HEK293T (cell line): ENCODE measurements around the gene RPS27.
"Not testable (repeated sequence)": the region's sequence is repeated elsewhere in the genome, so short reads cannot be mapped to it uniquely, and the experiment has no call there.

Experiments
- CTCF ChIA-PET: fragments of 350-600 bp; formaldehyde crosslinking; extraction: SDS; loops from one replicate; lab custom pipeline; 2021; ENCODE audit warnings: antibody characterized with exemption, inconsistent platforms; lab: Yijun Ruan, JAX
- POLR2A ChIA-PET: fragments of 350-600 bp; formaldehyde crosslinking; extraction: SDS; loops from one replicate; lab custom pipeline; 2020; ENCODE audit warnings: antibody characterized with exemption, inconsistent platforms; lab: Yijun Ruan, JAX
- DNase-seq: peaks from one replicate; pipeline ENCODE4 v3.0.0; 2012; ENCODE audit warnings: mixed read lengths; ENCODE audit errors: extremely low spot score
- ARNT ChIP-seq: fragments of 450-650 bp; IDR thresholded peaks from 2 replicates; pipeline ENCODE4 v1.6.1; 2017; ENCODE audit warnings: mild to moderate bottlenecking
- BHLHE40 ChIP-seq: fragments of 450-650 bp; IDR thresholded peaks from 2 replicates; pipeline ENCODE4 v1.6.1; 2016; ENCODE audit warnings: mild to moderate bottlenecking, moderate library complexity, borderline replicate concordance
- CTBP1 ChIP-seq: fragments of 450-650 bp; IDR thresholded peaks from 2 replicates; pipeline ENCODE4 v1.6.1; 2016; ENCODE audit warnings: borderline replicate concordance
- ELF4 ChIP-seq: fragments of 450-650 bp; IDR thresholded peaks from 2 replicates; pipeline ENCODE4 v1.6.1; 2017; ENCODE audit warnings: antibody characterized with exemption
- FOXA1 ChIP-seq: fragments of 450-650 bp; IDR thresholded peaks from 2 replicates; pipeline ENCODE4 v1.6.1; 2016; ENCODE audit warnings: mild to moderate bottlenecking
- FOXK2 ChIP-seq: fragments of 450-650 bp; IDR thresholded peaks from 2 replicates; pipeline ENCODE4 v1.6.1; 2016; ENCODE audit warnings: mild to moderate bottlenecking
- FOXM1 ChIP-seq: fragments of 450-650 bp; IDR thresholded peaks from 2 replicates; pipeline ENCODE4 v1.6.1; 2017; ENCODE audit warnings: mild to moderate bottlenecking, borderline replicate concordance
- HDGF ChIP-seq: fragments of 450-650 bp; IDR thresholded peaks from 2 replicates; pipeline ENCODE4 v1.6.1; 2017; ENCODE audit warnings: antibody characterized with exemption, borderline replicate concordance
- L3MBTL2 ChIP-seq: fragments of 450-650 bp; conservative IDR thresholded peaks from 2 replicates; pipeline ENCODE4 v1.6.1; 2016; ENCODE audit warnings: mild to moderate bottlenecking
- LEF1 ChIP-seq: fragments of 450-650 bp; IDR thresholded peaks from 2 replicates; pipeline ENCODE4 v1.6.1; 2017; ENCODE audit warnings: mild to moderate bottlenecking, borderline replicate concordance
- NFRKB ChIP-seq: fragments of 450-650 bp; IDR thresholded peaks from 2 replicates; pipeline ENCODE4 v1.6.1; 2016; ENCODE audit warnings: mild to moderate bottlenecking, moderate library complexity
- SP1 ChIP-seq: fragments of 450-650 bp; IDR thresholded peaks from 2 replicates; pipeline ENCODE4 v1.6.1; 2017
- SUZ12 ChIP-seq: fragments of 450-650 bp; IDR thresholded peaks from 2 replicates; pipeline ENCODE4 v1.6.1; 2016; ENCODE audit warnings: mild to moderate bottlenecking
- TARDBP ChIP-seq: fragments of 450-650 bp; IDR thresholded peaks from 2 replicates; pipeline ENCODE4 v1.6.1; 2016
- ZNF384 ChIP-seq: fragments of 450-650 bp; IDR thresholded peaks from 2 replicates; pipeline ENCODE4 v1.6.1; 2016
- TF ChIP-seq, protein P1 (sequence below): fragments of 450-650 bp; IDR thresholded peaks from 2 replicates; pipeline ENCODE4 v1.6.1; 2016

RPS27 gene

DNA sequence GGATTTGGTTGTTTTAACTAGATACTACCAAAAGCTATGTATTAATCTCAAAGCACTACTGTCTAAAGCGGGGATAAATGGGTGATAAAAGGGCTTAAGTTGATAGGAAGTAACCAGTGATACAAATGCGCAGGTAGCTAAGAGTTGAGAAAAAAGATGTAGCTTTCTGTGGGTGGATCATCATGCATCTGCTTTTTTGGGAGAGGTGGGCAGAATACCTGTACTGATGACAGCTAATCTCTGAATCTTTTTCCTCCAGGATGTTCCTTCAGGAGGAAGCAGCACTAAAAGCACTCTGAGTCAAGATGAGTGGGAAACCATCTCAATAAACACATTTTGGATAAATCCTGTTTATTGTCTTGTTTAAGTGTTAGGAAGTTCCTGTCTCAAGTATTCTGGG is 1.2 kb downstream of the RPS27 start:
- TF ChIP-seq SUZ12 (no peak), BHLHE40 (0 out of 2 replicates have a peak, but pooled peaks have one; percentile 10), L3MBTL2 (no peak)

DNA sequence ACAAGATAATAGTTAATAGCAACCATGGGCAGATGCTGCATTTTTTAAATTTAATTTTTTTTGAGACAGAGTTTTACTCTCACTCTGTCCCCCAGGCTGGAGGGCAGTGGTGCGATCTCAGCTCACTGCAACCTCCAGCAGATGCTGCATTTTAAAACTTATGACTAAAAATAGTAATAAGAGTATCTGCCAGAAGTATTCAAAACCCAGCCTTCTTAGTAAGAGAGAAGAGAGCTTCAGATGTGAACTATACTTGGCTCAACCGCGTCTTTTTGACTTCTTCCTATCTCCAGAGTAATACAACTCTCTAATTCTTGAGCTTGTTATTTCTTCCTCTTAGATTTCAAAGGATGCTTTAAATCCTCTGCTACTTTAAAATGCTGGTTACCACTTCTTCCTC is 4.6 kb downstream of the RPS27 start:
- CTCF ChIA-PET = no interaction called here
- POLR2A ChIA-PET = interaction anchor here (0.5 to 1.4 kb wide), 4 partner anchors 9 to 323 kb away, joined by 3 to 4 read pairs (median 3); partner anchors contain the start of gene RAB13
- no peak for DNase-seq
- TF ChIP-seq CTBP1 (no peak), NFRKB (no peak), TARDBP (no peak), ELF4 (no peak), FOXM1 (no peak), FOXA1 (no peak), SP1 (no peak), HDGF (no peak), BHLHE40 (no peak), ZNF384 (no peak)
- TF ChIP-seq, protein P1, sequence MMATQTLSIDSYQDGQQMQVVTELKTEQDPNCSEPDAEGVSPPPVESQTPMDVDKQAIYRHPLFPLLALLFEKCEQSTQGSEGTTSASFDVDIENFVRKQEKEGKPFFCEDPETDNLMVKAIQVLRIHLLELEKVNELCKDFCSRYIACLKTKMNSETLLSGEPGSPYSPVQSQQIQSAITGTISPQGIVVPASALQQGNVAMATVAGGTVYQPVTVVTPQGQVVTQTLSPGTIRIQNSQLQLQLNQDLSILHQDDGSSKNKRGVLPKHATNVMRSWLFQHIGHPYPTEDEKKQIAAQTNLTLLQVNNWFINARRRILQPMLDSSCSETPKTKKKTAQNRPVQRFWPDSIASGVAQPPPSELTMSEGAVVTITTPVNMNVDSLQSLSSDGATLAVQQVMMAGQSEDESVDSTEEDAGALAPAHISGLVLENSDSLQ = no peak

More for the DNA sequence above, 1.2 kb downstream of the RPS27 start:
- no peak for DNase-seq
- POLR2A ChIA-PET = interaction anchor here (0.9 to 3.3 kb wide), 12 partner anchors 9 to 447 kb away, joined by 3 to 48 read pairs (median 5); partner anchors contain the start of genes CREB3L4, CRTC2, SLC39A1 and TPM3
- CTCF ChIA-PET = no interaction called here

- CTCF ChIA-PET = no interaction called here
- POLR2A ChIA-PET = interaction anchor here (0.6 kb wide), 1 partner anchor 172 kb away, joined by 3 read pairs; no protein-coding TSS in a partner anchor
- DNase-seq = no peak
- TF ChIP-seq FOXA1 (no peak), SUZ12 (no peak), CTBP1 (no peak), LEF1 (no peak), FOXK2 (no peak)
- TF ChIP-seq, protein P1 = no peak
Measured at GRCh38 chr1:153995640-153996039, 5.1 kb downstream of the RPS27 start.

DNA sequence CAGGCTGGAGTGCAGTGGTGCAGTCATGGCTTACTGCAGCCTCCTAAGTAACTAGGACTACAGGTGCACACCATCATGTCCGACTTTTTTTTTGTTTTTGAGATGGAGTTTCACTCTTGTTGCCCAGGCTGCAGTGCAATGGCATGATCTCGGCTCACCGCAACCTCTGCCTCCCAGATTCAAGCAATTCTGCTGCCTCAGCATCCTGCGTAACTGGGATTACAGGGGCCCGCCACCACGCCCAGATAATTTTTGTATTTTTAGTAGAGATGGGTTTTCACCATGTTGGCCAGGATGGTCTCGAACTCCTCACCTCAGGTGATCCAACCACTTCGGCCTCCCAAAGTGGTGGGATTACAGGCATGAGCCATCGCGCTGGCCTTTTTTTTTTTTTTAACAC is 6.3 kb downstream of the RPS27 start:
- CTCF ChIA-PET = interaction anchor here (0.6 kb wide), 1 partner anchor 23 kb away, joined by 4 read pairs; no protein-coding TSS in a partner anchor
- POLR2A ChIA-PET, DNase-seq: not testable (repeated sequence)

DNA sequence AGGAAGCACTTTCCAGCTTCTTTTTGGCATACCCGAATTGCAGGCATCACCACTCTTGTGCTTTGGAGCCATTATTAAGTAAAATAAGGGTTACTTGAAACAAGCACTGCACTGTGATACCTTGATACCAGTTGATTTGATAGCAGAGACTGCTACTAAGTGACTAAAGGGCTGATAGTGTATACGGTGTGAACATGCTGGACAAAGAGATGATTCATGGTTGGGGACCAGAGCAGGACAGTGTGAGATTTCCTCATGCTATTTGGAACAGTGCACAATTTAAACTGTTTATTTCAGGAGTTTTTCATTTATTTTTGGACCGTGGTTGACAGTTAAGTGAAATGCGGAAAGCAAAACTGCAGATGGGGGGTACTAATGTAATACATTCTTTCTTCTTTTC is 9.9 kb downstream of the RPS27 start:
- no peak for TF ChIP-seq ELF4
- no peak for TF ChIP-seq SUZ12
- no peak for TF ChIP-seq HDGF
- TF ChIP-seq FOXK2 = no peak
- TF ChIP-seq, protein P1 = no peak
- no peak for TF ChIP-seq NFRKB
- no peak for TF ChIP-seq FOXA1
- TF ChIP-seq ARNT = no peak
- TF ChIP-seq SP1 = no peak
- TF ChIP-seq BHLHE40 = no peak
- TF ChIP-seq CTBP1 = no peak
- no peak for TF ChIP-seq TARDBP
- TF ChIP-seq LEF1 = no peak
- no peak for TF ChIP-seq ZNF384
- TF ChIP-seq FOXM1 = no peak
- no peak for TF ChIP-seq L3MBTL2
- CTCF ChIA-PET = no interaction called here
- DNase-seq = no peak
- POLR2A ChIA-PET = interaction anchor here (5.6 kb wide), 1 partner anchor 10 kb away, joined by 47 read pairs; the partner anchor contains the start of gene RPS27

- ChIA-PET CTCF (no interaction called here), POLR2A (no interaction called here)
- TF ChIP-seq, protein P1 = no peak
- TF ChIP-seq FOXK2 = no peak
- no peak for TF ChIP-seq FOXM1
- no peak for TF ChIP-seq ELF4
- TF ChIP-seq FOXA1 = no peak
- TF ChIP-seq SUZ12 = no peak
- no peak for TF ChIP-seq SP1
- no peak for TF ChIP-seq LEF1
- no peak for TF ChIP-seq CTBP1
- no peak for TF ChIP-seq HDGF
- no peak for TF ChIP-seq ZNF384
- no peak for TF ChIP-seq NFRKB
- no peak for TF ChIP-seq ARNT
- no peak for TF ChIP-seq L3MBTL2
- TF ChIP-seq BHLHE40 = no peak
- no peak for TF ChIP-seq TARDBP
- no peak for DNase-seq
Measured at GRCh38 chr1:154006136-154006535, 15.6 kb downstream of the RPS27 start.
